GM18511 (cell line): Measurements from ENCODE around the gene STAT1.

Experiments used
- ATAC-seq: cut with Tn5 transposase; IDR thresholded peaks from one replicate; pipeline ENCODE4 v1.9.1; 2021; ENCODE audit warnings: mild to moderate bottlenecking, moderate library complexity; ENCODE audit not compliant: unreplicated experiment

STAT1 gene

GRCh38 chr2:191032588-191033429 lies 18.8 kb upstream of the STAT1 start:
- no peak for ATAC-seq

- ATAC-seq: no peak
Measured at GRCh38 chr2:191031256-191031655, 17.3 kb upstream of the STAT1 start.

GRCh38 chr2:191030521-191031154 lies 16.7 kb upstream of the STAT1 start:
- ATAC-seq: peak; percentile 97

- ATAC-seq: no peak
Measured at GRCh38 chr2:191029280-191029950, 15.4 kb upstream of the STAT1 start.

GRCh38 chr2:191026377-191026776 lies 12.4 kb upstream of the STAT1 start:
- ATAC-seq: no peak

GRCh38 chr2:191025135-191025534 lies 11.2 kb upstream of the STAT1 start:
- no peak for ATAC-seq

GRCh38 chr2:191023235-191023679 lies 9.3 kb upstream of the STAT1 start:
- ATAC-seq: no peak

- peak; percentile 25 for ATAC-seq
Measured at GRCh38 chr2:191020742-191021381, 6.9 kb upstream of the STAT1 start.

- peak; percentile 70 for ATAC-seq
Measured at GRCh38 chr2:191020221-191020741, 6.3 kb upstream of the STAT1 start.

- ATAC-seq: no peak
Measured at GRCh38 chr2:191019376-191019775, 5.4 kb upstream of the STAT1 start.

- ATAC-seq: peak; percentile 15
Measured at GRCh38 chr2:191018643-191019119, 4.7 kb upstream of the STAT1 start.

GRCh38 chr2:191018048-191018447 lies 4.1 kb upstream of the STAT1 start:
- ATAC-seq: no peak

GRCh38 chr2:191015831-191016230 lies 1.9 kb upstream of the STAT1 start:
- ATAC-seq: no peak

GRCh38 chr2:191015239-191015638 lies 1.3 kb upstream of the STAT1 start:
- ATAC-seq: no peak

- peak; percentile 5 for ATAC-seq
Measured at GRCh38 chr2:191014653-191015020, 666 bp upstream of the STAT1 start.

GRCh38 chr2:191013682-191013931 lies 364 bp downstream of the STAT1 start:
- no peak for ATAC-seq

GRCh38 chr2:191012845-191013681 lies 908 bp downstream of the STAT1 start:
- peak; percentile 7 for ATAC-seq

- ATAC-seq: no peak
Measured at GRCh38 chr2:191012346-191012745, 1.6 kb downstream of the STAT1 start.

- ATAC-seq: no peak
Measured at GRCh38 chr2:191010887-191011885, 2.8 kb downstream of the STAT1 start.
